CD4-positive, alpha-beta T cell (primary cell): ENCODE measurements around the gene NFKB1. TPM values are rescaled to one million over a fixed set of nuclear protein-coding genes. Genes with fewer than 3 reads are reported as not detected.

ENCODE experiments used
- ATAC-seq: fragments of 200-7000 bp; cut with Tn5 transposase; one replicate; pipeline ENCODE4 v1.10.0; 2022; ENCODE audit warnings: mild to moderate bottlenecking; ENCODE audit not compliant: poor library complexity
- CTCF ChIA-PET: fragments of 350-600 bp; sonication (Branson Sonifier 250); formaldehyde crosslinking; loops from one replicate; lab custom pipeline; 2021; ENCODE audit warnings: antibody characterized with exemption, inconsistent platforms; lab: Charles Lee
- POLR2A ChIA-PET: fragments of 350-600 bp; sonication (Branson Sonifier 250); formaldehyde crosslinking; loops from one replicate; lab custom pipeline; 2021; ENCODE audit warnings: antibody characterized with exemption, inconsistent platforms; lab: Charles Lee
- DNase-seq, 14 experiments: peaks; one replicate each; pipeline ENCODE4 v3.0.0-alpha.2; 2013 to 2020; ENCODE audit warnings: mixed read lengths in 2 of 14
- H3K27ac ChIP-seq, 2 donors: one replicate each; pipeline versions ENCODE4 v1.5.1 to v1.7.0; 2013; ENCODE audit warnings: low read length in 2 of 2, low read depth in 1 of 2, mild to moderate bottlenecking in 1 of 2
- H3K27me3 ChIP-seq, 2 experiments: 1 replicate in 1 of 2; 2 replicates in 1 of 2; pipeline versions ENCODE4 v1.6.1 to v1.7.0; 2013; ENCODE audit warnings: low read length in 2 of 2, control low read depth in 1 of 2, mild to moderate bottlenecking in 1 of 2, moderate library complexity in 1 of 2; ENCODE audit not compliant: insufficient read depth in 2 of 2, control insufficient read depth in 1 of 2
- H3K36me3 ChIP-seq: one replicate; pipeline ENCODE4 v1.6.1; 2013; ENCODE audit warnings: low read length, control low read depth; ENCODE audit not compliant: insufficient read depth
- H3K4me1 ChIP-seq: one replicate; pipeline ENCODE4 v1.6.1; 2013; ENCODE audit warnings: low read length, control low read depth; ENCODE audit not compliant: insufficient read depth
- H3K4me3 ChIP-seq: one replicate; pipeline ENCODE4 v1.5.1; 2013; ENCODE audit warnings: mild to moderate bottlenecking, low read length, moderate library complexity
- H3K9me3 ChIP-seq, 2 experiments: 1 replicate in 1 of 2; 2 replicates in 1 of 2; pipeline versions ENCODE4 v1.6.1 to v1.7.0; 2013; ENCODE audit warnings: low read length in 2 of 2, mild to moderate bottlenecking in 2 of 2, control low read depth in 1 of 2, moderate library complexity in 1 of 2; ENCODE audit not compliant: control insufficient read depth in 1 of 2, insufficient read depth in 1 of 2
- H3K27ac Mint-ChIP-seq: one replicate; pipeline ENCODE4 v1.8.0; 2020; ENCODE audit warnings: mixed read lengths
- H3K27me3 Mint-ChIP-seq: one replicate; pipeline ENCODE4 v1.8.0; 2021; ENCODE audit warnings: mixed read lengths
- H3K36me3 Mint-ChIP-seq: one replicate; pipeline ENCODE4 v1.8.0; 2021; ENCODE audit warnings: low read depth, mixed read lengths
- H3K4me1 Mint-ChIP-seq: one replicate; pipeline ENCODE4 v1.8.0; 2021; ENCODE audit warnings: low read depth, mixed read lengths
- H3K4me3 Mint-ChIP-seq: one replicate; pipeline ENCODE4 v1.8.0; 2020; ENCODE audit warnings: mild to moderate bottlenecking, mixed read lengths
- H3K9me3 Mint-ChIP-seq: one replicate; pipeline ENCODE4 v1.8.0; 2020; ENCODE audit warnings: mixed read lengths
- intact Hi-C, 2 experiments: fragments of 100-400 bp; cut with DNase I in 1 of 2; cut with micrococcal nuclease in 1 of 2; formaldehyde crosslinking; loops; one replicate each; pipeline versions ENCODE4 v1.15.1 to v1.9.0; 2023 to 2025; cut with DNase I, micrococcal nuclease
- total RNA-seq, 174 experiments: library from RNA in 2 of 174; stranded (reverse) in 2 of 174; gene quantifications; one replicate each; pipeline ENCODE4 v1.2.3 and lab custom pipeline; 2021 to 2026
- TF ChIP-seq, protein P1 (sequence below): fragments of 200-600 bp; IDR thresholded peaks from one replicate; pipeline ENCODE4 v1.8.0; 2022; ENCODE audit warnings: antibody characterized with exemption, mild to moderate bottlenecking

Gene NFKB1
- total RNA-seq, 2 experiments from 2014 or later = 134 TPM

DNA sequence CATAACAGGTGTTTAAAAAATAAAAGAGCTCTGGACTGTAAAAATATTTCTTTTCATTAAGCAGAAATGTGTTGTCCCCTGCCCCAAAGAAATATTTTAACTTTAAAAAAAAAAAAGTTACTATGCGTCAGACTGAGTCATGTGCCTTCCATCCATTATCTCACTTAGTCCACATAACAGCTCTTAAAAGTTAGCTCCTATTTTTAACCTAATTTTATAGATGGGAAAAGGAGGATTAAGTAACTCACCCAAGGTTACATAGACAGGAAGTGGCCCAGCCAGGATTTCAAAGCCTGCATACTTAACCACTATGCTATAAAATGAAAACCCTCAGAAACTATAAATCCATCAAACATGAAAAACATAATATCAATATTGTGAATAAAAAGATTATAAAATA, 161.9 kb downstream of the NFKB1 start:
- CTCF ChIA-PET = no interaction called here
- H3K4me3 Mint-ChIP-seq = no peak overlapping the region

DNA sequence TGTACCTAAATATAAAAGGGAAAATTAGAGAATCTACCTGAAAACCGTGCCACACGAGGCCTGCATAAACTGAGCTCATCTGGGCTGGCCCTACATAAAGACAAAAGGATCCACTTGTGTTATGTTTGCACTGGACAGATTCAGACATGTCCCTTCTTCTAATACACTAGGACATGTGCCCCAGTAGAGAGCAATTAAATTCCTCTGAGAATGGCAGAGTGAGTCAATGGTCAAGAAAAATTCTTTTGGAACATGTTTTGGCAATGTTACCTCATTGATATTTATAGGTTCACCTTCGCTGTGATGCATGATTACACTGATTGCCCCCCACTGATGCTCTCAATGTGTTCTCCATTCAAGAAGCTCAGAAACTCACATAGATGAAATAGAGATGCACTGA, 164.4 kb downstream of the NFKB1 start:
- TF ChIP-seq, protein P1, sequence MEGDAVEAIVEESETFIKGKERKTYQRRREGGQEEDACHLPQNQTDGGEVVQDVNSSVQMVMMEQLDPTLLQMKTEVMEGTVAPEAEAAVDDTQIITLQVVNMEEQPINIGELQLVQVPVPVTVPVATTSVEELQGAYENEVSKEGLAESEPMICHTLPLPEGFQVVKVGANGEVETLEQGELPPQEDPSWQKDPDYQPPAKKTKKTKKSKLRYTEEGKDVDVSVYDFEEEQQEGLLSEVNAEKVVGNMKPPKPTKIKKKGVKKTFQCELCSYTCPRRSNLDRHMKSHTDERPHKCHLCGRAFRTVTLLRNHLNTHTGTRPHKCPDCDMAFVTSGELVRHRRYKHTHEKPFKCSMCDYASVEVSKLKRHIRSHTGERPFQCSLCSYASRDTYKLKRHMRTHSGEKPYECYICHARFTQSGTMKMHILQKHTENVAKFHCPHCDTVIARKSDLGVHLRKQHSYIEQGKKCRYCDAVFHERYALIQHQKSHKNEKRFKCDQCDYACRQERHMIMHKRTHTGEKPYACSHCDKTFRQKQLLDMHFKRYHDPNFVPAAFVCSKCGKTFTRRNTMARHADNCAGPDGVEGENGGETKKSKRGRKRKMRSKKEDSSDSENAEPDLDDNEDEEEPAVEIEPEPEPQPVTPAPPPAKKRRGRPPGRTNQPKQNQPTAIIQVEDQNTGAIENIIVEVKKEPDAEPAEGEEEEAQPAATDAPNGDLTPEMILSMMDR = no peak
- ChIA-PET CTCF (no interaction called here), POLR2A (no interaction called here)
- Mint-ChIP-seq H3K9me3 (no peaks in the 10 kb centered on the region), H3K4me1 (no peaks in the 10 kb centered on the region), H3K27ac (no peak overlapping the region), H3K27me3 (no peaks in the 10 kb centered on the region), H3K36me3 (peaks cover 69% of the 10 kb centered on the region), H3K4me3 (no peak overlapping the region)
- Histone ChIP-seq H3K27ac (no peak overlapping the region), H3K4me3 (no peak overlapping the region), H3K27me3 (no peaks in the 10 kb centered on the region), H3K9me3 (no peaks in the 10 kb centered on the region), H3K36me3 (peaks cover 18% of the 10 kb centered on the region), H3K4me1 (no peaks in the 10 kb centered on the region)
- no peak for DNase-seq
- intact Hi-C loops = no loop called here
- no peak for ATAC-seq

More for the DNA sequence above, 161.9 kb downstream of the NFKB1 start:
- H3K27ac Mint-ChIP-seq = no peak overlapping the region
- no peak overlapping the region for H3K4me3 ChIP-seq
- peaks cover 49% of the 10 kb centered on the region for H3K36me3 Mint-ChIP-seq
- H3K4me1 ChIP-seq = no peaks in the 10 kb centered on the region
- TF ChIP-seq, protein P1 = no peak
- peaks cover 16% of the 10 kb centered on the region for H3K36me3 ChIP-seq
- intact Hi-C loops = no loop called here
- no peaks in the 10 kb centered on the region for H3K27me3 Mint-ChIP-seq
- no peak overlapping the region for H3K27ac ChIP-seq
- POLR2A ChIA-PET = interaction anchor here (0.6 kb wide), 1 partner anchor 8 kb away, joined by 4 read pairs; no protein-coding TSS in a partner anchor
- H3K27me3 ChIP-seq = no peaks in the 10 kb centered on the region
- no peaks in the 10 kb centered on the region for H3K9me3 Mint-ChIP-seq
- H3K9me3 ChIP-seq = no peaks in the 10 kb centered on the region
- no peaks in the 10 kb centered on the region for H3K4me1 Mint-ChIP-seq
- no peak for DNase-seq
- no peak for ATAC-seq

Other genes starting within 250 kb of the NFKB1 start
- gene SLC39A8, start 155.9 kb upstream of the NFKB1 start, total RNA-seq = 10 to 100 TPM; 17.9 to 18.0 TPM